Colonic mucosa (tissue), 4 donors: ENCODE results near the gene C1orf141. TPM values are rescaled to one million over a fixed set of nuclear protein-coding genes. Genes with fewer than 3 reads are reported as not detected.

Experiments
- DNase-seq: peaks from one replicate; pipeline ENCODE4 v3.0.0-alpha.2; 2020
- H3K27ac ChIP-seq: fragments of 200-600 bp; one replicate; pipeline ENCODE4 v1.8.0; 2021
- H3K27me3 ChIP-seq: fragments of 200-600 bp; one replicate; pipeline ENCODE4 v1.8.0; 2021
- H3K36me3 ChIP-seq: fragments of 200-600 bp; one replicate; pipeline ENCODE4 v1.8.0; 2021
- H3K4me1 ChIP-seq: fragments of 200-600 bp; one replicate; pipeline ENCODE4 v1.8.0; 2021; ENCODE audit warnings: mild to moderate bottlenecking
- H3K4me3 ChIP-seq: fragments of 200-600 bp; one replicate; pipeline ENCODE4 v1.8.0; 2021
- H3K9ac ChIP-seq, 2 donors: one replicate each; pipeline ENCODE4 v1.7.0; 2013; ENCODE audit warnings: control low read depth in 2 of 2, low read depth in 2 of 2, low read length in 2 of 2
- H3K9me3 ChIP-seq: fragments of 200-600 bp; one replicate; pipeline ENCODE4 v1.8.0; 2021
- intact Hi-C: fragments of 100-400 bp; cut with DNase I; formaldehyde crosslinking; loops from one replicate; pipeline ENCODE4 v1.14.1; 2022
- total RNA-seq, 2 donors: library from RNA; stranded (reverse); fragmentation: NEBNext Ultra II Directional in 1 of 2; extraction: Animal tissue kit (Norgen Biotek cat#: 25700) in 1 of 2; gene quantifications; one replicate each; pipeline ENCODE4 v1.2.1, GENCODE V29; 2021
- TF ChIP-seq, protein P1 (sequence below): fragments of 200-600 bp; IDR thresholded peaks from one replicate; pipeline ENCODE4 v1.8.0; 2022; ENCODE audit warnings: antibody characterized with exemption, mild to moderate bottlenecking
- donor health status: healthy.
- donor health status: DM: no; HTN: no; CAD: no.
- donor health status: DM: no; HTN: no; CAD: no.

Gene C1orf141
- total RNA-seq, 2 donors from 2014 or later: not detected

- no peaks in the 10 kb centered on the region for H3K9me3 ChIP-seq
- no peaks in the 10 kb centered on the region for H3K36me3 ChIP-seq
- intact Hi-C loops: loop anchor here (5.0 kb wide), 1 partner anchor 94 kb away; no protein-coding TSS in a partner anchor
- no peaks in the 10 kb centered on the region for H3K27me3 ChIP-seq
- H3K27ac ChIP-seq: peak overlapping the region; percentile 92
- peaks cover 16% of the 10 kb centered on the region for H3K4me1 ChIP-seq
- peak overlapping the region; percentile 88 to 96 for H3K9ac ChIP-seq
- DNase-seq: peak; percentile 53
- H3K4me3 ChIP-seq: peak overlapping the region; percentile 67
- TF ChIP-seq, protein P1, sequence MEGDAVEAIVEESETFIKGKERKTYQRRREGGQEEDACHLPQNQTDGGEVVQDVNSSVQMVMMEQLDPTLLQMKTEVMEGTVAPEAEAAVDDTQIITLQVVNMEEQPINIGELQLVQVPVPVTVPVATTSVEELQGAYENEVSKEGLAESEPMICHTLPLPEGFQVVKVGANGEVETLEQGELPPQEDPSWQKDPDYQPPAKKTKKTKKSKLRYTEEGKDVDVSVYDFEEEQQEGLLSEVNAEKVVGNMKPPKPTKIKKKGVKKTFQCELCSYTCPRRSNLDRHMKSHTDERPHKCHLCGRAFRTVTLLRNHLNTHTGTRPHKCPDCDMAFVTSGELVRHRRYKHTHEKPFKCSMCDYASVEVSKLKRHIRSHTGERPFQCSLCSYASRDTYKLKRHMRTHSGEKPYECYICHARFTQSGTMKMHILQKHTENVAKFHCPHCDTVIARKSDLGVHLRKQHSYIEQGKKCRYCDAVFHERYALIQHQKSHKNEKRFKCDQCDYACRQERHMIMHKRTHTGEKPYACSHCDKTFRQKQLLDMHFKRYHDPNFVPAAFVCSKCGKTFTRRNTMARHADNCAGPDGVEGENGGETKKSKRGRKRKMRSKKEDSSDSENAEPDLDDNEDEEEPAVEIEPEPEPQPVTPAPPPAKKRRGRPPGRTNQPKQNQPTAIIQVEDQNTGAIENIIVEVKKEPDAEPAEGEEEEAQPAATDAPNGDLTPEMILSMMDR: no peak
Observed at GRCh38 chr1:67052741-67053534, 81.8 kb downstream of the C1orf141 start.

DNA sequence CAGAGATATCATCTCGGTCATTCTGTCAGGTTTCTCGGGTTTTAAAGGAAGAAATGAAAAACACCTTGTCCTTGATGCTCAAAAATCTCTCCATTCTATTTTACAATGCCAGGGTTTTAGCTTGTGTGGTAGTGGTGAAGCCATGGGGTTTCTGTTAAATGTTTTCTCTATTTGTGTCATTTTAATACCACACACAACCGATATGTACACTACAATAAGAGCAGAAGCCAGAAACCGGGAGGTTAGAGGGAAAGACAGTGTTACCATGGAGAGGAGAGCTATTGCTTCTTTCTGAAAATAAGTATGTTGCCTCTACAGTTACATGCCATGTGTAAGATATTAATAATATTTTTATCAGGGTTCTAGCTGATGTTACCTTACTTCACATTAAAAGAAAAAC, 83.6 kb downstream of the C1orf141 start:
- no peaks in the 10 kb centered on the region for H3K9me3 ChIP-seq
- TF ChIP-seq, protein P1: no peak
- no peak overlapping the region for H3K4me3 ChIP-seq
- peaks cover 16% of the 10 kb centered on the region for H3K4me1 ChIP-seq
- no peaks in the 10 kb centered on the region for H3K36me3 ChIP-seq
- H3K27me3 ChIP-seq: no peaks in the 10 kb centered on the region
- DNase-seq: no peak
- no peak overlapping the region for H3K9ac ChIP-seq
- intact Hi-C loops: loop anchor here (5.0 kb wide), 1 partner anchor 96 kb away; no protein-coding TSS in a partner anchor
- no peak overlapping the region for H3K27ac ChIP-seq

GRCh38 chr1:67044631-67045270, 90.0 kb downstream of the C1orf141 start:
- Histone ChIP-seq H3K4me3 (no peak overlapping the region), H3K9ac (no peak overlapping the region), H3K36me3 (peaks cover 5% of the 10 kb centered on the region), H3K4me1 (no peaks in the 10 kb centered on the region), H3K27ac (no peak overlapping the region), H3K9me3 (no peaks in the 10 kb centered on the region), H3K27me3 (no peaks in the 10 kb centered on the region)
- no peak for DNase-seq
- intact Hi-C loops: no loop called here
- TF ChIP-seq, protein P1: no peak

DNA sequence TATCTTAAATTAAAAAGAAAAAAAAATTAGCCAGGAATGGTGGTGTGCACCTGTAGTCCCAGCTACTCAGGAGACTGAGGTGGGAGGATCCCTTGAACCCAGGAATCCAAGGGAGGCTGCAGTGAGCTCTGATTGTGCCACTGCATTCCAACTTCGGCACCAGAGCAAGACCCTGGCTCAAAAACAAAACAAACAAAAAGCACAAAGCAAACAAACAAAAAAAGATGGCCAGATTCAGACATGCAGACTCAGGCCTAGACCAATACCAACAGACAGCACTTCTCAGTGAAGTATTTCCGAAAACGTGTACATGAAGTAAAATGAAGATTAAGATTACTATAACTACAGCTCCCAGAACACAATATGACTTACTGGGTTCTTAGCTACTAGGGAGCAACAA, 91.4 kb downstream of the C1orf141 start:
- Histone ChIP-seq H3K9ac (no peak overlapping the region), H3K27ac (no peak overlapping the region), H3K4me3 (no peak overlapping the region), H3K4me1 (no peaks in the 10 kb centered on the region), H3K27me3 (no peaks in the 10 kb centered on the region), H3K9me3 (no peaks in the 10 kb centered on the region), H3K36me3 (peaks cover 5% of the 10 kb centered on the region)
- DNase-seq: no peak
- intact Hi-C loops: no loop called here
- TF ChIP-seq, protein P1: no peak

Other genes starting within 250 kb of the C1orf141 start
- gene DNAI4, start 210.1 kb downstream of the C1orf141 start, total RNA-seq: 10 to 100 TPM; 11.4 to 12.8 TPM
- 10 to 100 TPM; 43.1 to 76.8 TPM for gene MIER1, start 210.0 kb downstream of the C1orf141 start, total RNA-seq
- gene SLC35D1, start 80.8 kb downstream of the C1orf141 start, total RNA-seq: 10 to 100 TPM; 48.1 to 75.9 TPM
- gene IL23R, start 31.5 kb upstream of the C1orf141 start, total RNA-seq: 1 to 10 TPM; 1.2 to 1.3 TPM
- under 1 TPM; 0.48 to 0.62 TPM for gene IL12RB2, start 172.9 kb upstream of the C1orf141 start, total RNA-seq